Fibroblast of skin of right biceps (primary cell): ENCODE results near the gene RGS9.

ENCODE experiments used
- DNase-seq: peaks from one replicate; pipeline ENCODE4 v3.0.0-alpha.2; 2013

RGS9 gene

DNA sequence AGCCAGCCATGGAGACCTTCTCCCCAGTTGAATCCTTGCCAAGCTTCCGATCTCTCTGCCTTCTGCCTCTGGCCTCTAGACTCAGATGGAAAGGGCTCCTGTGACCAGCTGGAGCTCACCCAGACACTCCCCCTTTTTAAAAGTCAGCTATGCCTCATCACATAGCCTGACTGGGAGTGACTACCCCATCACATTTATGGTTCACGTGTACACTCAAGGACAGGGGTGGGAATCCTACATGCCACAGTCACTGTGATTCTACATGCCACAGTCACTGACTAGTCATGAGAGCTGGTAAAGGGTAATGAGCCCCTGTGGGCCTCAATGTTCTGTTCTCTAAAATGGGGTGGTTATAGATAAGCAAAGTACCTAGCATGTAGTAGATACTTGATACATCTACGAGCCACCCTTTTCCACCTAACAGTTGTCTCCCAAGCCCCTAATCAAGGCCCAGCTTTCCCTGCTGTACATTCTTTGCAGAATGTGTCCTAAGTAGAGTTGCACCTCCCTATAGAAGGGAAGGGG, 85.1 kb downstream of the RGS9 start:
- DNase-seq: peak; percentile 57

DNA sequence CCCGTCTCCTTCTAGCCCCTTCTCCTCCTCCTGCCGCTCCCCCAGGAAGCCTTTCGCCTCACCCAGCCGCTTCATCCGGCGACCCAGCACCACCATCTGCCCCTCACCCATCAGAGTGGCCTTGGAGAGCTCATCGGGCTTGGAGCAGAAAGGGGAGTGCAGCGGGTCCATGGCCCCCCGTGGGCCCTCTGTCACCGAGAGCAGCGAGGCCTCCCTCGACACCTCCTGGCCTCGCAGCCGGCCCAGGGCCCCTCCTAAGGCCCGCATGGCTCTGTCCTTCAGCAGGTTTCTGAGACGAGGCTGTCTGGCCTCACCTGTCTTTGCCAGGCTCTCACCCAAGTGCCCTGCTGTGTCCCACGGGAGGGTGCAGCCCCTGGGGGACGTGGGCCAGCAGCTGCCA, 87.9 kb downstream of the RGS9 start:
- no peak for DNase-seq

DNA sequence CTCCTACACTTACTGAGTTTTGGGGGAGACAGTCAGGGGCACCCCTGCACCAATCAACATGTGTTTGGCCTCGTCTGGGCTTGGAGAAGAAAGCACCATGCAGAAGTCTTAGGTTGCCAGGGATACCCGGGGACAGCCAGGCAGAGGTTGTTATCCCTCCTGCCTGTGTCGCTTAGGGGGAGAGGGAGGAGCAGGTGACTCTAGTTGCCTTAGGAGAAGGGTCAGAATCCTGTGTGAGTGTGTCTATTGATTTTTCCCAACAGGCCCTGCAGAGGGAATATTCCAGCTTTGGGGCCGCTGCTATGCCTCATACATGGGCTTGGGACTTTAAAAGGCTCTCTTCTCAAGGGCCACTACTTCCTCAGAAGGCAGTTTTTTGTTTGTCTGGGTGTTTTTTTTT, 89.1 kb downstream of the RGS9 start:
- no peak for DNase-seq

DNA sequence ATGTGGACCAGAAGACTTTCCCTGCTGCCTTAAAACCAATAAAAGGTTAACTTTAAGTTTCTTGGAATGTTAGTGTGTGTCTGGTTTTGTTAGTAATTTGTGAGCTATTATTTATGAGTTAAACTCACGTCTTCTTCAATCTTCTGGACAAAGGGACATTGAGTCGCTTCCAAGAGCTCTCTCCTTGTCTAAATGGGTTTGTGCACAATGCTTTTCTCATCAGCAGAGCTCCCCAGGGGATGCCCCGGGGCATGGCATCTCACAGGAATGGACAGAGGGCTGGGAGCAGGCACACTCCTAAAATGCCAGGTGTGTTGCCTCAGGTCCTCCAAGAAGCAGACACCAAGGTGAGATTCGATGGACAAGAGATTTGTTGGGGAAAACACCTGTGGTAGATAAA, 90.5 kb downstream of the RGS9 start:
- DNase-seq: no peak

DNA sequence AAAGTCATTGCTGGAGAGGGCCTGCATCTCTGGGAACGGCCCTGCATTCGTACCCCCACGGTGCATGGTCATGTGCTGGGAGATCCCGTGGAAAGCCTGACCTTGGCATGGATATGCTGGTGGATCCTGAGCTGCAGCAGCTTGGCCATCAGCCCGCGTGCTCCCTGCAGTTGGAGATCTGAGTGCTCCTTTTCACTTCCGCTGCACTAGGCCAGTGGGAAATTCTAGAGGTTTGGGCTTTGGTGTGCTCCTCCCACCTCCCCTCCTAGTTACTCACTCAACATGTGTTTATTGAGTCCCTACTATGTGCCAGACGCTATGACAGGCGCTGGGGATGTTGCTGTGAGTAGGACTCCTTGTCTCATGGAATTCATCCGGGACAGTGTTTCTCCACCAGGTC, 91.1 kb downstream of the RGS9 start:
- no peak for DNase-seq

DNA sequence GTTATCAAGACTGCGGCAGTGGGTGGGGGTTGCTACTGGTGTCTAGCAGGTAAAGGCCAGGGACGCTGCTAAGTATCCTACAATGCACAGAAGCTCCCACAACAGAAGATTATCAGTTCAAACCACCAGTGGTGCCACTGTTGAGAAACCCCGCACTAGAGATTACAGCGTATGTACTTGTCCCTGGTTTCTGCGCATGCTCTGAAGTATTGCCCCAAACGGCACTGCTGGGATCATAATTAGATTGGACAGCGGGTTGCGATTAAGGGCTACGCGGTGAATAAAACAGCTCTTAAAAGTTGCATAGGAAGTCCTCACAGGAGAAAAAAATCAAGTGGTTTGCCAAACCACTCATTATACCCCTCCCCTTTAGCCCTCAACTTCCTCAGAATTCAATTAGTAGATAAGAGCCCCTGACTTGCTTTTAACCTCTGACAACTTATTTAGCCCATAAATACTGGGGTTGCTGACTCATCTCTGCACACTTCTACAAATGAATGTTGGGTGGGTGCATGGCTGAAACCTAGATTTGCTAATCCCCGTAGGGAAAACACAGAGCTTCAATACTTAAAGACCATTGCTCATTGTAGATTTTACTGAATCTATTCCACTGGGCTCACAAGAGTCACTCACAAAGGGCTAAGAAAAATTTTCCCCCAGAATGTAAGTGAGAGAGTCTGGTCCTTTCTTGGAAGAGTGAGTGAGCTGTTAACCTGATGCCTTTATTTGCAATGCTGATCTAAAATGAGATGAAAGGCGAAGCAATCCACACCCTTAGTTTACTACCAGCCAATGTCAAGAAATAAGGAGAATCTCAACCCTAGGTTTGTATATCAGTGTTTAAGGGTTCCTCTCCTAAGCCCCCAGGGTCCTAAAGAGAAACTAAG, 91.8 kb downstream of the RGS9 start:
- peak; percentile 74 for DNase-seq

DNA sequence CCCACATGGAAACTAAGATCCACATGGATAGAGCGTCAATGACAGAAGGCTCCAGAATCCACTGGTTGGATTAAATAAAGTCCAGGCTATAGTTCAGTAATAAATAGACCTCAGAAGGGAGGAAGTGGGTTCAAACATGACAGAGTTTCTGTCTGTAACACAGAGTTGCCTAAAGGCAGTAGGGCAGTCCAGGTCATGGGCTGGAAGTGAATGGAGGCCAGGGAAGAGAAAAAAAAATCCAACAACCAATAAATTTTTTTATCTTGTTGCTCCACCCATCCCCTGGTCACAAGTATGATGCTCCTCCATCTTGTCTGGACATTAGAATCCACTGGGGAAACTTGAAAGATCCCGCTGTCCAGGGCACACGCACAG, 92.4 kb downstream of the RGS9 start:
- no peak for DNase-seq

DNA sequence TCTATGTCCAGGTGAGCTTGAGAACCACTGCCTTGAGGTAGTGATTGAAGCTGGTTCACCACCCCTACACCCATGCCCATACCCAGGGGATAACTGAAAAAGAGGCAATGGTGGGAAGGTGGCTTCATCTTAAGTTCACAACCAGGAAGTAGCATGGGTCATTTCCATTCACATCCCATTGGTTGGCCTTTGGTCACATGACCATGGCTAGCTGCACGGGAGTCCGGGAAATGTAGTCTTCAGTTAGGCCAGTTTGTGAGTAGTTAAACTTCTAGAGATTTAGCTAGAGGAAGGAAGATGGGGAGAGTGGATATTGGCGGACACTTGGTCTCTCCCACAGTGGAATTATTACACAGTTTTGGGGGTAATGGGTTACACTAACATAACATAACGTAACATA, 92.9 kb downstream of the RGS9 start:
- no peak for DNase-seq

DNA sequence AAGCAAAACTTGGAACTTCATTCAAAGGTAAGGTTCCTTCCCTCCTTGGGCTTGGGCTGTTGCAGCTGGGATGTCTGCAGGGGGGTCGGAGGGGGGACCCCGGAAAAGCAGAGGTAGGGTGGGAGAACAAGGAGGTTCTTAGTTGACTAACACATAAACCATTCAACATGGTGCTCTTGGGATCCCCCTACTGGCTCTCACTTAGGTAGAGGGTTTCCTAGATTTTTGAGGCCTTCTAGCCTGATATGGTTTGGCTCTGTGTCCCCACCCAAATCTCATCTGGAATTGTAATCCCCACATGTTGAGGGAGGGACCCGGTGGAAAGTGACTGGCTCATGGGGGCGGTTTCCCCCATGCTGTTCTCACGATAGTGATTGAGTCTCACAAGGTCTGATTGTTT, 93.9 kb downstream of the RGS9 start:
- DNase-seq: no peak

DNA sequence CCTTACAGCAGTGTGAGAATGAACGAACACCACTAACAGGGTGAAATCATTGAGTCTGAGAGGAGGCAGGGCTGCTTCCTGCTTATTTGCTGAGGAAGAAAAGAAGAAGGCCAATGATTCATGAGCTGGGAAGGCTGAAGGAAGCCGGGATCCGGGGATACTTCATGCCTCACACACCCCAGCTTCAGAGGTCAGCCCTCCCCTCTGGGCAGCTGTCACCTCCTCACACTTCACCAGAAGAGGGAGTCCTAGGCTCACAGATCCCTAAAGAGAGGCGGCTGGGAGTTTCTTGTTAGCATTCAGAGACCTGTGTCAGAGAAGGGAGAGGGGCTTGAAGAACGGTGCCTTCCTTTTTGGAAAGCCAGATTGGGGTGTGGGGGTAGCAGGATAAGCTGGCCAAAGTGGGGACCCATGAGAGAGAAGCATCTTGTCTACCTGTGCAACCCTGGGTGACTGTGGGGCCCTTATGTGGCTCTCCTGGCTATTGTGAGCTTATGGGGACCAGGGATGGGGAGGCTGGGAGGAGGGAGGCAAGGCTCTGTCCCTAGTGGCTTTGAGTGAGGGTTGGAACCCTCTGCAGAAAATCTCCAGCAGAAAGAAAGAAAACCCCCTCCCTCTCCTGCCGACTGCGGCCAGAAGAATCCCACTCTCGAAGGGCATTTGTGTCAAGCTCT, 94.6 kb downstream of the RGS9 start:
- DNase-seq: peak; percentile 86

DNA sequence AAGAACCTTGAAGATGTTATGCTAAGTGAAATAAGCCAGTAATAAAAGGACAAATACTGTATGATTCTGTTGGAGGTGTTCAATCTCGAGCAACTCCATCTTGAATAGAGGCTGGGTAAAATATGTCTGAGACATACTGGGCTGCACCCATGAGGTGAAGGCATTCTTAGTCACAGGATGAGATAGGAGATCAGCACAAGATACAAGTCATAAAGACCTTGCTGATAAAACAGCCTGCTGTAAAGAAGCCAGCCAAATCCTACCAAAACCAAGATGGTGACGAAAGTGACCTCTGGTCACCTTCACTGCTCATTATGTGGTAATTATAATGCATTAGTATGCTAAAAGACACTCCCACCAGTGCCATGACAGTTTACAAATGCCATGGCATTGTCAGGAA, 98.1 kb downstream of the RGS9 start:
- no peak for DNase-seq

DNA sequence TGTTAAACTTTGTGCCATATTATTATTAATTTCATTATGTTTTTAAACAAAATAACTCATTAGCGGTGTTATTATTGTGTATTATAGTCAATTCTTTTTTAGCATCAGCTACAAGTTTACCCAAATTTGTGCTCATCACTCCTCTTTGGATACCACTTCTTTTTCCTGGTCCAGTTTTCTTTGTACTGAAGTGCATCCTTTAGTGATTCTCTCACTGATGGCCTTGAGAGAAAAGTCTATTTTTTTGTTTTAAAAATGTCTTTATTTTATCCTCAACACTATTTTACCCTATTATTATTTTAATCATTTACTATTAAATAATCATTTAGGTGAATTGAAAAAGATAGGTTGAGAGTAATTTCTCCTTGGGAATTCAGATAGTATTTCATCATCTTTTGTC, 99.2 kb downstream of the RGS9 start:
- DNase-seq: no peak

DNA sequence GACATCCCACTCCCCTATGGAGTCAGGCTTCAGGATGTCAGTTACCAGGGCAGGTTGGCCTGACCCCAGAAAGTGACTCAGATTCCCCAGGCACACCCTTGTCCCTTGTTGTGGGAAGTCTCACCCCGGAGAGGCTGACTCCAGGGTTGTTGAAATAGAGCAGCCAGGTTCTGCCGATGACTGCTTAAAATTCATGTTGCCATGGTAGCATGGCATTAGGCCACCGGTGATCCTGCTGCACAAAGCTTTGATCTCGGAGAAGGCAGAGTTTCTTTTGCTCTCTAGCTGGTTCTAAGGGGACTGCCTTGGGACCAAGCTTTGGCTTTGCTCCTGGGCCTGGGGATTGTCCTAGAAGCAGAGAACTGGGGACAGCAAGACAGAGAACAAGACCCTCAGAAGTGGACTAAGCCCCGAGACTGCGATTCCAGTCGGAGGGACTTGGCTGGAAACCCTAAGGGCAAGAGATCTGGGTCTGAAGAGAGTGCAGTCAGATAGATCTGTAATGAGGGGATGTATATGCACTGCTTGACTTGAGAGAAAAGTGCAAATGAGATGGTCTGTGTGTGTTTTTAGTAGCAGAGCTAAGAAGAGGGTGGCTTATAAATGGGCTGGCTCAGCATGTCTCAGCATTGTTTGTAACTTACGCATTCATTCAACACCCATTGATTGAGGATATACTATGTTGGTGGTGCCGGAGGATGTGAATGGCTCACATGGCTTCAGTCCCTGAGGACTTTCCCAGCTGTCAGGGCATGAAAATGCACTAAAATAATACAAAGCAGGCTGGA, 106.9 kb downstream of the RGS9 start:
- peak; percentile 64 for DNase-seq

DNA sequence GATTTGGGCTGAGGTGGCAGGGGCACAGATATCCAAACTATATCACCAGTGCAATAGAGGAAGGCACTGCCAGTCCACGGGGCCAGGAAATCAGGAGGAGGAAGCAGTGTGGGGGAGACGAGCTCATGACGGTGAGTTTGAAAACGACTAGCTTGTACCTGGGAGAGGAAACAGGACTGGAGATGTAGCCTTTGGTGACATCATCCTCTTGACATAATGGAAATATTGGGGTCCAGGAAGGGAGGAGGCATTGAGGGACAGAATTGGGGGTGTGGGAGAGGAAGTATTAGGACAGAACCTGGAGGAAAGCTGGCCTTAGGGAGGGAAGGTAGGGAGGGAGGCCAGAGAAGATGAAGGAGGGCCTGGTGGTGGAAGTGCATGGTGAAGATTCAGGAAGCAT, 109.1 kb downstream of the RGS9 start:
- DNase-seq: no peak

DNA sequence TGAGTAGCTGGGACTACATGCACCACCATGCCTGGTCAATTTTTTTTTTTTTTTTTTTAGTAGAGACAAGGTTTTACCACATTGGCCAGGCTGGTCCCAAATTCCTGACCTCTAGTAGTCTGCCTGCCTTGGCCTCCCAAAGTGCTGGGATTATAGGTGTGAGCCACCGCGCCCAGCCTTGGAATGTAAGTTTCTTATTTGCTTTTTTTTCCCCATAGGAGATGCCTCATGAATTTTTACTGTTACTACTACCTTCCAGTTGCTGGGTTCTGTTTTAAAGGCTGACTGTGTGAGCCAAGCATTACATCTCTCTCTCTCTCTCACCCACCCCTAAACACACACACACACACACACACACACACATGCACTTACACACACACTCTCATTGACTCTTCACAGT, 112.6 kb downstream of the RGS9 start:
- no peak for DNase-seq

DNA sequence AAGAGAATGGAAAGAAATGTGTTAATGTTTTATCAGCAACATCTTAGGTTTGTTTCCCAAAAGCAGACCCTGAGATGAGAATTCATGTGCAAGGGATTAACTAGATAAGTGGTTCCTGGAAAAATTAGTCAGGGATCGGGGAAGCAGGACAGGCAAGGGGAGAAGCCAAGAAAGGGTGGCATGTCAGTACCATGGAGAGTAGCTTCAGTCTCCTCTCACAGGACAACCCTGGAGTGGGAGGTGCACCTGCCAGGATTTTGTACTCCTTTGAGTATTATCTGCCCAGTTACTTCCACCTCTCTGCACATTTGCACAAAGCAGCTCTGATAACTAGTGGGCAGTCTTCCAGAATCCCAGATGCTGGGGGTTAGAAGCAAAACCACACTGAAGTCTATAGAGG, 117.0 kb downstream of the RGS9 start:
- DNase-seq: no peak

DNA sequence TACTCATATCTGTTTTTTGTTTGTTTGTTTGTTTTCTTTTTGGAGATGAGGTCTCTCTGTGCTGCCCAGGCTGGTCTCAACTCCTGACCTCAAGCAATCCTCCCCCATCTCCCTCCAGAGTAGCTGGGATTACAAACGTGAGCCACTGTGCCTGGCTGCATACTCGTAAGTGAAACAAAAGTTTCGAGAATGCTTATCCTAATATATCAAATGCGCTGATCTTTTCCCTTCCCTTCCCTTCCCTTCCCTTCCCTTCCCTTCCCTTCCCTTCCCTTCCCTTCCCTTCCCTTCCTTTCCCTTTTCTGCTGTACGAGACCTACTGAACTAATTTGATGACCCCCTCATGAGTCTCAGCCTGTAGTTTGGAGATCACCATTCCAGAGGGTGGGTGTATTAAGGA, 122.1 kb downstream of the RGS9 start:
- DNase-seq: no peak

DNA sequence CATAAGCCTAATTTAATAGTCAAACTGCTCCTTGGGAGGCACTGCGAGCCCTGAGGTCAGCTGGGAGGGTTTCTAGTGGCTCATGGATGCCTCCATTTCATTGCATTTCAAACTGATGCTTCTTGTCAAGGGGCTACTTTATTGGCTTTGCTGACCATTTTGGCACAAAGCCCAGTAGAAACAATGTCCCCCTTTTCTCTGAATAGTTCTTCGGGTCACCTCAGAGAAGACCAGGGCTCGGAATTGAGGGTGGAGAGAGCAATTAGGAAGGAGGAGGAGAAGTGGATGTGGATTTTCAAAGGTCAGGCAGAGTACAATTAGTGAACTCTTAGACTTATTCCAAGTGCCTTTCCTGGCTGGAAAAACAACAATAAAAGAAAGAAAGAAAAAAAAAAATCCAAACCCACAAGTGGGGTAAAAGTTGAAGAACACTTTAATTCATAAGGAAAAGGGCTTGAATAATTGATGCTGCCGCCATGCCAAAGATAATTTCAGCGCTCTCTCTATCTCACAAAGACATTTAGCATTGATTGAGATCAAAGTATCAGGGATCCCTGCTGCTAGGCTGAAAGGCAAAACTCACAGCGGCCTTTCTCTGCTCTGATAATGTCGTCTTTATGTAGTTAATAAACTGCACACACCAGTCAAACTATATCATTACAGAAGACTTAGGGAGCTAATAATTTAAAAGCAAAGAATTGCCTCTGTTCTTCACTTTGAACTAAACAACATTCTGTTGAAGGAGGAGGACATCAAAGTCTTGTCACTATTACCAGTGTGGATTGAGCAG, 122.7 kb downstream of the RGS9 start:
- no peak for DNase-seq

DNA sequence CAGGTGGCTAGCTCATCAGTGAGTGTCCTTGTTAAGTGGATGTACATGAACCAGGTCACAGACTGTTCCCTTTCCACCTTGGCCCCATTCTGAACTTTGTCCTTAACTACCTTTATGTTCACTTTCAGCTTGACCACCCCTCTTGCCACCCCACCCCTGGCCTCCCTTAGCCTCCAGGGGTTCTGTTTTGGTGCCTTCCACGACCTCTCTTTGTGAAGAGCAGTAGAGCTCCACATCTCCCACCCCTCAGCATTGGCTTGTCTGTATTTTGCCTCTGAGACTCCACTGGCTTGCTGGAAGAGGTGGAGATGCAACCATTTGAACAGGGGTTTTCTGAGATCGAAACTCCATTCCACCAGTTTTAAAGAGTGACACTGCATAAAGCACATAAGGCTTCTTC, 123.5 kb downstream of the RGS9 start:
- DNase-seq: no peak

DNA sequence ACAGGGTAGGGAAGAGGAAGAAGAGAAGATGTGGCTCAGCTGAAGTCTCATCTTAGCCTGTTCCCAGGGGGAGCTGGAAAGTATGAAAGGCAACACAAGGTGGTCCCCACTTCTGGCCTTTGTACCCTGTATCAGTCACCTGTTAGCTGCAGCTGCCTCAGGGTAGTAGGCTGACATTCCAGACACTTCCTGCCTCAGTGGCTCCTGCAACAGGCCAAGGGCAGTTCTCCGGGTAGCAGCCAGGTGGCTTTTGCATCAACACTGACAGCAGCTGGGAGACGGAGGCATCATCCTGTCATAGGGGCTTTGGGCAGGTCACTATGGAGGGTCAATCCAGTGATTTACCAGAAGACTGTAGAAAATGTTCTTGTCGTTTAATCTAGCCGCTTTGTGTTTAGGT, 124.0 kb downstream of the RGS9 start:
- DNase-seq: no peak

DNA sequence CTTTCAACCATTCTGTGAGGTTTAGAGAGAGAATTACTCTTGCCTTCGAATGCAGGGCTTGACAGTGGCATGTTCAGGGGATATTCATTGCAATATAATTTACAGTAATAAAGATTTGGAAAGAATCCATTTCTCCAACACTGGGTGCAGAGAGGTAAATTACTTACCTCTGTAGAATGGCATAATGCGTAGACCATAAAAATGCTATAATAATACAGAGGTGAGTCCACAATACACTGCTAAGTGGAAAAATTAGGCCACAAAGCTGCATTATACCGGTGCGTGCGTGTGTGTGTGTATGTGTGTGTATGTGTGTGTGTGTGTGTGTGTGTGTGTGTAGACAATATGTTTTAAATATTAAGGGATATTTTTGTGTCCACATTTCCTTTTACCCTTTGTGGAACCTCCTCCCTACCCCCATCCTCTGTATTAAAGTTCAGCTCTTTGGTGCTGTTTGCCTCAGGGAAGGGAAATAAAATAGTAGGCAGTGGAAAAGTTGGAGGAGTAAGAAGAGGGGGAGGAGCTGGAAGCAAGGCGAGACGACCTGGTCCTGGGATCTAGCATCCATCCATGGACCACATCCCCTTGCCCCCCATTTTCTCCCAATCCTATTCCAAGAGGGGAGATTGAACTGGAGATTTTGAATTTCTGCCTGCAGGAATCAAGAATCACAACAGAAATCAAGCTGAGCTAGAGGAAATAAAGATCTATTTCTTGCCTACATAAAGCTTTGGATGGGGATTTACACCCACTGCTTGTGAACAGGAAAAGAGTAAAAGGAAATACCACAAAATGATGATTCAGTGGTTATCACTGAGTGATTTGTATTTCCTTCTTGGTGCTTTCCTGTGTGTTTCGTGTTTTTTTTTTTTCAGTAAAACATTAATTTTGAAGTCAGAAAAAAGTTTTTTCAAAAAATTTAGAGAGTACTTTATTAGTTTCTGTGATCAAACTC, 124.8 kb downstream of the RGS9 start:
- peak; percentile 64 for DNase-seq

DNA sequence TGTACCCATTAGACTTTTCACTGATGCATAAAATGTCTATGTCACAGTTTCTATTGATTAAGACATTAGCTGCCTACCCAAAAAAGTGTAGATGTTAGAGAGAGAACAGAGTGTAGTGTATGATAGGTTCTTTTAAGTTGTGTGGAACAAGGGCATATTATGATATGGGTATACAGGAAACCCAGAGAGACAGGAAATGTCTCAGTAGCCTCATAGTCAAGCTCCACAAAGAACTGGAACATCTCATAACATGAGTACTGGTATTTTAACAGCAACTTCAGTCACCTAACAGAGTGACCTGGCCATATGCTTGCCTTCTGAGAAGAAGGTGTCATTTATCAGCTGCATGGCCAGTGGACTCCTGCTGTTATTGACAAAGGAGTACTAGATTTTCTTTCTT, 128.1 kb downstream of the RGS9 start:
- no peak for DNase-seq
